ENCODE results near the gene EOMES. TPM values are rescaled to one million over a fixed set of nuclear protein-coding genes. Genes with fewer than 3 reads are reported as not detected.

EOMES gene
- total RNA-seq, 6 donors from 2014 or later, result 0.44 to 2.1 (median 1.1) TPM

- Histone ChIP-seq H3K4me1 (peaks cover 31 to 59% (median 43%) of the 10 kb centered on the region in 4 donors), H3K27me3 (peaks cover 0 to 69% (median 35%) of the 10 kb centered on the region in 4 donors), H3K36me3 (no peaks in the 10 kb centered on the region), H3K9me3 (no peaks in the 10 kb centered on the region), H3K27ac (no peak overlapping the region), H3K4me3 (no peak overlapping the region)
- no peak for TF ChIP-seq POLR2A (IDR thresholded peaks at IDR 0.05)
- TF ChIP-seq, protein P1, sequence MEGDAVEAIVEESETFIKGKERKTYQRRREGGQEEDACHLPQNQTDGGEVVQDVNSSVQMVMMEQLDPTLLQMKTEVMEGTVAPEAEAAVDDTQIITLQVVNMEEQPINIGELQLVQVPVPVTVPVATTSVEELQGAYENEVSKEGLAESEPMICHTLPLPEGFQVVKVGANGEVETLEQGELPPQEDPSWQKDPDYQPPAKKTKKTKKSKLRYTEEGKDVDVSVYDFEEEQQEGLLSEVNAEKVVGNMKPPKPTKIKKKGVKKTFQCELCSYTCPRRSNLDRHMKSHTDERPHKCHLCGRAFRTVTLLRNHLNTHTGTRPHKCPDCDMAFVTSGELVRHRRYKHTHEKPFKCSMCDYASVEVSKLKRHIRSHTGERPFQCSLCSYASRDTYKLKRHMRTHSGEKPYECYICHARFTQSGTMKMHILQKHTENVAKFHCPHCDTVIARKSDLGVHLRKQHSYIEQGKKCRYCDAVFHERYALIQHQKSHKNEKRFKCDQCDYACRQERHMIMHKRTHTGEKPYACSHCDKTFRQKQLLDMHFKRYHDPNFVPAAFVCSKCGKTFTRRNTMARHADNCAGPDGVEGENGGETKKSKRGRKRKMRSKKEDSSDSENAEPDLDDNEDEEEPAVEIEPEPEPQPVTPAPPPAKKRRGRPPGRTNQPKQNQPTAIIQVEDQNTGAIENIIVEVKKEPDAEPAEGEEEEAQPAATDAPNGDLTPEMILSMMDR (IDR thresholded peaks at IDR 0.05), result no peak
- DNase-seq (no peak), ATAC-seq (ENCODE audit: low FRiP score in 2 of 2) (no peak)
- WGBS, 2 donors, result 20 to 21% methylated on average over 7 of the region's 7 CpGs
Observed at GRCh38 chr3:27726240-27726639, 4.1 kb upstream of the EOMES start.

DNA sequence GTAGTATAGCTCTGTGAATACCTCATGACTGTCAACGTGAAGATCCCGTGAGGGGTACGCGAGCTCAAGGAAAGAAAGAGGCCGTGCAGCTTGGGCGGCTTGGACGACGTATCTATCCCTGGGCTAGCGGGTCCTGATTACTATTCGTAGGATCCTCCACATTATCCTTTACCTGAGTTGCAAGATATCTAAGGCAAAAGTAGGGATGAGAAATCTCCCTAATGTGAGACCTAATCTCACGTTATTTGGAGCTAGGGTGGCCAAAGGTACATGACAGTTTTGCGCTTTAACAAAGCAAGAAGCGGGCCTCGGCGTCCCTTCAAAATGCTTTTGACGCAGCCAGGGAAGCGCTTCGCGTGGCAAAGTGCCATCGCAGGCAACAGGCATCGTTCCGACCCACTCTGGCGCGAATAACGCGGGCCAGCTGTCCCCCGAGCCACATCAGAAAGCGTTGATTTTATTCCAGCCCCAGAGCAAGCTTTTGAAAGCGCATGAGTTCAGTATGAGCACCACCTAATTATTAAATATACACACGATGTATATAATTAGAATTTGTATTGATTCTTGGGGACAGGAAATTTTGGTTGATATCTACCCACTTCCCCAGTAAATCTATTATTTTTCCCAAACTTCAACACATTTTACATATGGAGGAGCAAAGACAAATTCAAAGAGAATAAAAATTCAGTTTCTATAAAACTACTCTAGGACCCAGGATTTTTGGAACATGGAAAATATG, 2.5 kb upstream of the EOMES start:
- no peak for ATAC-seq (ENCODE audit: low FRiP score in 2 of 2)
- Histone ChIP-seq H3K27ac (no peak overlapping the region), H3K9me3 (no peaks in the 10 kb centered on the region), H3K4me1 (peaks cover 28 to 58% (median 40%) of the 10 kb centered on the region in 4 donors), H3K36me3 (no peaks in the 10 kb centered on the region), H3K4me3 (no peak overlapping the region), H3K27me3 (peaks cover 0 to 72% (median 32%) of the 10 kb centered on the region in 4 donors)
- TF ChIP-seq POLR2A (IDR thresholded peaks at IDR 0.05) (no peak), POLR2AphosphoS5 (IDR thresholded peaks at IDR 0.05) (no peak), EP300 (IDR thresholded peaks at IDR 0.05) (no peak)
- TF ChIP-seq, protein P1 (IDR thresholded peaks at IDR 0.05), result no peak
- WGBS, 2 donors, result 9 to 13% methylated on average over 27 to 30 of the region's 30 CpGs
- DNase-seq, result no peak

DNA sequence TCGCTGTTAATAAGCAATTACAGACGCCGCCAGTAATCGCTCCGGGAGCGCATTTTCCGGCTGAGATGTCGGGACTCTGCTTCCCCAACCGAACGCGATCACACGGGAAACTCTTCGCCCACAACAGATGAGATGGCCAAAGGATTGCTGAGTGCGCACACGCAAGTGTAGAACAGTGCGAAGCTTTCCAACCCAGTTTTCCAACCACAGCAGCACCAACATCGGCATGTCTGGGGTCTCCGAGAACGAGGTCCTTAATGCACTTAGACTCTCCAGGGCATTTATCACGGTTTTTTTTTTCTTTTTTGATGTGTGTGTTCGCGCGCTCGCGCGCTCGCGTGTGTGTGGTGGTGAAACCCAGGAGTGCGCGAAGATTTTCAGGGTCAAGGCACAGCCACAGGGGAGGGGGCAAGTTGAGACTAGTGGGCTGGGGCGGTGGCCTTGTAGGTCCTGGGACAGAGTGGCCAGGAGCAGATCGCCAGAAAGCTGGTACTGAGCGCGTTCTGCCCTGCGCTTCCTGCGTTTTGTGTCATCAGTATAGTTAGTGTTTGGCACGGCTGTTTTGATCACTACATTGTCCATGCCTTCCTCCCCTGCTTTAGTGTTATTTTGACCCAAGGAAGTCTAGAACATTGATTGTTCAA, 1.8 kb upstream of the EOMES start:
- peaks cover 0 to 65% (median 29%) of the 10 kb centered on the region in 4 donors for H3K27me3 ChIP-seq
- no peak overlapping the region for H3K27ac ChIP-seq
- TF ChIP-seq POLR2AphosphoS5 (IDR thresholded peaks at IDR 0.05), result no peak
- TF ChIP-seq POLR2A (IDR thresholded peaks at IDR 0.05), result no peak
- TF ChIP-seq EP300 (IDR thresholded peaks at IDR 0.05), result no peak
- TF ChIP-seq, protein P1 (IDR thresholded peaks at IDR 0.05), result no peak
- no peaks in the 10 kb centered on the region for H3K9me3 ChIP-seq
- whole genome bisulfite sequencing, 2 donors, result 5 to 10% methylated on average over 34 to 37 of the region's 37 CpGs
- H3K4me3 ChIP-seq, result peak overlapping the region in 2 of 4 donors; percentile 1 to 25
- H3K4me1 ChIP-seq, result peaks cover 25 to 51% (median 36%) of the 10 kb centered on the region in 4 donors
- H3K36me3 ChIP-seq, result no peaks in the 10 kb centered on the region
- DNase-seq (peak in 1 of 2 donors; percentile 67), ATAC-seq (ENCODE audit: low FRiP score in 2 of 2) (no peak)

- H3K9me3 ChIP-seq, result no peaks in the 10 kb centered on the region
- no peak for ATAC-seq (ENCODE audit: low FRiP score in 2 of 2)
- 4 to 9% methylated on average over 15 of the region's 15 CpGs for WGBS, 2 donors
- no peaks in the 10 kb centered on the region for H3K36me3 ChIP-seq
- H3K27me3 ChIP-seq, result peaks cover 0 to 60% (median 26%) of the 10 kb centered on the region in 4 donors
- peak overlapping the region in 2 of 4 donors; percentile 1 to 25 for H3K4me3 ChIP-seq
- H3K27ac ChIP-seq, result no peak overlapping the region
- DNase-seq, result no peak
- no peak for TF ChIP-seq POLR2A (IDR thresholded peaks at IDR 0.05)
- peaks cover 21 to 46% (median 32%) of the 10 kb centered on the region in 4 donors for H3K4me1 ChIP-seq
Observed at GRCh38 chr3:27723456-27723814, 1.3 kb upstream of the EOMES start.

GRCh38 chr3:27723001-27723445, 900 bp upstream of the EOMES start:
- H3K4me1 ChIP-seq, result peaks cover 17 to 43% (median 30%) of the 10 kb centered on the region in 4 donors
- peaks cover 0 to 56% (median 24%) of the 10 kb centered on the region in 4 donors for H3K27me3 ChIP-seq
- no peaks in the 10 kb centered on the region for H3K36me3 ChIP-seq
- WGBS, 2 donors, result 2 to 6% methylated on average over 12 to 13 of the region's 13 CpGs
- no peak overlapping the region for H3K27ac ChIP-seq
- ATAC-seq (ENCODE audit: low FRiP score in 2 of 2) (no peak), DNase-seq (no peak)
- peak overlapping the region in 2 of 4 donors; percentile 1 to 25 for H3K4me3 ChIP-seq
- TF ChIP-seq POLR2A (IDR thresholded peaks at IDR 0.05) (no peak), POLR2AphosphoS5 (IDR thresholded peaks at IDR 0.05) (no peak)
- TF ChIP-seq, protein P1 (IDR thresholded peaks at IDR 0.05), result no peak
- no peaks in the 10 kb centered on the region for H3K9me3 ChIP-seq

Data from upper lobe of left lung (tissue), 6 donors.